ENCODE measurements around the gene ASGR2. TPM values are rescaled to one million over a fixed set of nuclear protein-coding genes. Genes with fewer than 3 reads are reported as not detected.

The ASGR2 gene
- total RNA-seq, 1 donor from 2014 or later: 2.7 TPM

DNA sequence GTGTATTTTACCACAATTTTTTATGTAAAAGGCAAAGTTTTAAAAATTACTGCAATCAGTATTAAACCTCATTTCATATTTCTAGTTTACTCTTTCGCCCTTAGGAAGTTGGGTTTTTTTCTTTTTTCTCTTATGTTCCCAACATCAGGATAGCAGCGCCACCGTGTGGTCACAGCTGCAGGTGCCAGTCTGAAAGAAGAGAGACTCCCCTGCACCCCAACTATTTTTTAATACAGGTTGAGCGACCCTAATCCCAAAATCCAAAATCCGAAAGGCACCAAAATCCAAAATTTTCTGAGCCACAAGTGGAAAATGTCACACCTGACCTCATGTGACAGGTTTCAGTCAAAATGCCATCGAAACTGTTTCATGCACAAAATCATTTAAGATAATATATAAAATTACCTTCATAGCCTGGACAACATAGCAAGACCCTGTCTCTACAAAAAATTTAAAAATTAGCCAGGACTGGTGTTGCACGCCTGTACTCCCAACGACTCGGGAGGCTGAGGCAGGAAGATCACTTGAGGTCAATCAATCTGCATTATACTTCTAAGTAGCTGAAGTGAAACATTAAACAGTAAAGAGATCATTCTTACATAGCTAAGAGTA, 21.8 kb upstream of the ASGR2 start:
- H3K27me3 Mint-ChIP-seq: peaks cover 5% of the 10 kb centered on the region
- no peaks in the 10 kb centered on the region for H3K9me3 Mint-ChIP-seq (ENCODE audit: low read depth)
- no peaks in the 10 kb centered on the region for H3K36me3 Mint-ChIP-seq (ENCODE audit: insufficient read depth)
- no peak overlapping the region for H3K4me3 Mint-ChIP-seq (ENCODE audit: low read depth)
- H3K4me1 Mint-ChIP-seq (ENCODE audit: low read depth): peaks cover 17% of the 10 kb centered on the region
- no peak overlapping the region for H3K27ac Mint-ChIP-seq
- peak; percentile 64 for DNase-seq (ENCODE audit: low spot score, unreplicated experiment)
- TF ChIP-seq, protein P1, sequence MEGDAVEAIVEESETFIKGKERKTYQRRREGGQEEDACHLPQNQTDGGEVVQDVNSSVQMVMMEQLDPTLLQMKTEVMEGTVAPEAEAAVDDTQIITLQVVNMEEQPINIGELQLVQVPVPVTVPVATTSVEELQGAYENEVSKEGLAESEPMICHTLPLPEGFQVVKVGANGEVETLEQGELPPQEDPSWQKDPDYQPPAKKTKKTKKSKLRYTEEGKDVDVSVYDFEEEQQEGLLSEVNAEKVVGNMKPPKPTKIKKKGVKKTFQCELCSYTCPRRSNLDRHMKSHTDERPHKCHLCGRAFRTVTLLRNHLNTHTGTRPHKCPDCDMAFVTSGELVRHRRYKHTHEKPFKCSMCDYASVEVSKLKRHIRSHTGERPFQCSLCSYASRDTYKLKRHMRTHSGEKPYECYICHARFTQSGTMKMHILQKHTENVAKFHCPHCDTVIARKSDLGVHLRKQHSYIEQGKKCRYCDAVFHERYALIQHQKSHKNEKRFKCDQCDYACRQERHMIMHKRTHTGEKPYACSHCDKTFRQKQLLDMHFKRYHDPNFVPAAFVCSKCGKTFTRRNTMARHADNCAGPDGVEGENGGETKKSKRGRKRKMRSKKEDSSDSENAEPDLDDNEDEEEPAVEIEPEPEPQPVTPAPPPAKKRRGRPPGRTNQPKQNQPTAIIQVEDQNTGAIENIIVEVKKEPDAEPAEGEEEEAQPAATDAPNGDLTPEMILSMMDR (IDR thresholded peaks at IDR 0.05; ENCODE audit: unreplicated experiment): peak; percentile 98

DNA sequence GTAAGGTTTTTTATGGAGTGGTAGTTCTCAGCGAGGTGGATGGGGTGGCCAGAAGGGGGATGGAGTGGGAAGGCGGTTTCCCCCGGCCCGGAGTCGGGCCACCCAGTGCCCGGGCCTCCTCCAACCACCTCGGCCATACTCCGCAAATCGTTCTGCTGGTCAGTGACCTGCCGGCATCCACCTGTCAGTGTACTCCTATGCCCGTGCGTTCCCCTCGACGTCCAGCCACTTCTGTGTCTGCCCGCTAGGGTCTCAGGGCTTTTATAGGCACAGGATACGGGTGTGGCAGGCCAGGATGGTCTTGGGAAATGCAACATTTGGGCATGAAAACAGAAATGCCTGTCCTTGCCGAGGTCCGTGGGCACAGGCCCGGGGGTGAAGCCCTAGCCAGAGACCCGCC, 19.3 kb upstream of the ASGR2 start:
- H3K4me1 Mint-ChIP-seq (ENCODE audit: low read depth): peaks cover 22% of the 10 kb centered on the region

DNA sequence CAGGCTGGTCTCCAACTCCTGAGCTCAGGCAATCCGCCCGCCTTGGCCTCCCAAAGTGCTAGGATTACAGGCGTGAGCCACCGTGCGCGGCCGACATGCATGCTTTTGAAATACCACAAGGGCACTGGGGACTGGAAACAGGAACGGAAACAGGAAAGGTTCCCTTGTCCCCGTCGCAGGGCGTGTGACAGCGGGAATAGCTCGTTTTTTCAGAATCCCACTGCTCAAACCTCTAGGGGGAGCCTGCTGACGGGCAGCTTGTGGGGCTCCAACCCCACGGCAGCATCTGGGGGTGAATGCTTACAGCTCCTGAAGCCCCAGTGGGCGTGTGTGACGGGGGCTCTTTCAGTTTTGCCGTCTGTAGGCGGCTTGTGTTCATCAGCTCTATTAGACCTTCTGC, 18.8 kb upstream of the ASGR2 start:
- Mint-ChIP-seq H3K36me3 (ENCODE audit: insufficient read depth) (no peaks in the 10 kb centered on the region), H3K4me1 (ENCODE audit: low read depth) (peaks cover 22% of the 10 kb centered on the region), H3K27me3 (peaks cover 2% of the 10 kb centered on the region), H3K27ac (peak overlapping the region; percentile 84), H3K4me3 (ENCODE audit: low read depth) (no peak overlapping the region), H3K9me3 (ENCODE audit: low read depth) (no peaks in the 10 kb centered on the region)
- TF ChIP-seq, protein P1 (IDR thresholded peaks at IDR 0.05; ENCODE audit: unreplicated experiment): peak; percentile 45
- no peak for DNase-seq (ENCODE audit: low spot score, unreplicated experiment)

More for the DNA sequence above, 19.3 kb upstream of the ASGR2 start:
- Mint-ChIP-seq H3K27ac (peak overlapping the region; percentile 84), H3K4me3 (ENCODE audit: low read depth) (no peak overlapping the region), H3K9me3 (ENCODE audit: low read depth) (no peaks in the 10 kb centered on the region), H3K27me3 (peaks cover 2% of the 10 kb centered on the region), H3K36me3 (ENCODE audit: insufficient read depth) (no peaks in the 10 kb centered on the region)
- DNase-seq (ENCODE audit: low spot score, unreplicated experiment): no peak
- TF ChIP-seq, protein P1 (IDR thresholded peaks at IDR 0.05; ENCODE audit: unreplicated experiment): no peak

DNA sequence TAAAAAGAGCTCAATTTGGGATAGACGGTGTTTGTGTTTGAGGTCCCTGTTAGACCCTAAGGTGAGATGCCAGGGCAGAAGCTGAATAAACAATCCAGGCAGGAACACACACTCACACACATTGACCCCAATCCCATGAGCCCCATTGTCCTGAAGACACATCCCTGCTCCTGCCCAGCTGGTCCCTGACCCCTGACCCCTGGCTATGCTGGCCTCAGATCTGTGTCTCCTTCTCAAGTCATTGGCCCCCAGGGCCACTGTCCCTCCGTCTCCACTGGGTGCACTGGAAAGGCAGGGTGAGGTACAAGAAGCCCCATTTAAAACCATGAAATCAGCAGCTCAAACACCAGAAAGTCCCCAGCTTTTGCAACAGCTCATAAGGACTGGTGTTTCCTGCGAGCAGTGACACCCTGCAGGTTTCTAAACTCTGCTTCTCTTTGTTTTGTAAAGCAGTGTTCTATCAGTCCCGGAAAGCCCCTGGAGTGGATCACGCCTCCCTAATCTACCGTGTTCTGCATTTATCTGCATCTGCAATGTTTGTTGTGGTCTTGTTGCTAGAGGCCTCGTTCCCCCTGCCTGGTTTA, 18.0 kb upstream of the ASGR2 start:
- H3K4me1 Mint-ChIP-seq (ENCODE audit: low read depth): peaks cover 22% of the 10 kb centered on the region

DNA sequence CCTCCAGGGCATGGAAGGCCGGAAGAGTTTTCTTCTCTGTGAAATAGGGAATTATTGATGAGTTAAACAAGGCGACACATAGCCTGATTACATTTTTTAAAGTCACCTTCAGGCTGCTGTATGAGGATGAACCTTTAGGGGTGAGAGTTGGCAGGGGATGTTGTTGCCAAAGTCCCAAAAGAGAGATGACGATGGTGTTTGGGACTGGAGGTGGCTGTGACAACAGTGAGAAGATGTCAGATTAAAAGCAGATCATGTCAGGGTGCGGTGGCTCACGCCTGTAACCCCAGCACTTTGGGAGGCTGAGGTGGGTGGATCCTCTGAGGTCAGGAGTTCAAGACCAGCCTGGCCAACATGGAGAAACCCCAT, 16.8 kb upstream of the ASGR2 start:
- peaks cover 2% of the 10 kb centered on the region for H3K27me3 Mint-ChIP-seq
- no peaks in the 10 kb centered on the region for H3K36me3 Mint-ChIP-seq (ENCODE audit: insufficient read depth)
- TF ChIP-seq, protein P1 (IDR thresholded peaks at IDR 0.05; ENCODE audit: unreplicated experiment): no peak
- no peak for DNase-seq (ENCODE audit: low spot score, unreplicated experiment)
- no peak overlapping the region for H3K4me3 Mint-ChIP-seq (ENCODE audit: low read depth)
- H3K4me1 Mint-ChIP-seq (ENCODE audit: low read depth): peaks cover 22% of the 10 kb centered on the region
- no peaks in the 10 kb centered on the region for H3K9me3 Mint-ChIP-seq (ENCODE audit: low read depth)
- peak overlapping the region; percentile 49 for H3K27ac Mint-ChIP-seq

More for the DNA sequence above, 18.0 kb upstream of the ASGR2 start:
- DNase-seq (ENCODE audit: low spot score, unreplicated experiment): no peak
- no peaks in the 10 kb centered on the region for H3K36me3 Mint-ChIP-seq (ENCODE audit: insufficient read depth)
- H3K9me3 Mint-ChIP-seq (ENCODE audit: low read depth): no peaks in the 10 kb centered on the region
- peak overlapping the region; percentile 29 for H3K27ac Mint-ChIP-seq
- TF ChIP-seq, protein P1 (IDR thresholded peaks at IDR 0.05; ENCODE audit: unreplicated experiment): no peak
- no peak overlapping the region for H3K4me3 Mint-ChIP-seq (ENCODE audit: low read depth)
- H3K27me3 Mint-ChIP-seq: peaks cover 2% of the 10 kb centered on the region
